Tracheal epithelial cell (primary cell): Measurements from ENCODE around the gene ALX1. TPM values are rescaled to one million over a fixed set of nuclear protein-coding genes. Genes with fewer than 3 reads are reported as not detected.

ENCODE experiments used
- total RNA-seq: library from RNA; depleted of rRNA; stranded (reverse); fragments of >200 nt; gene quantifications from 2 replicates; pipeline ENCODE4 v1.2.1, GENCODE V29; 2014

Gene ALX1
- 0.43 and 0.96 TPM in 2 replicates for total RNA-seq

GRCh38 chr12:85280165-85280983 is at the start of gene ALX1:
ALX1 (plus strand) TSS chr12:85280220; CDS start chr12:85280262, 42 bp downstream.

Other genes starting within 250 kb of the ALX1 start
- gene TSPAN19, start 243.9 kb upstream of the ALX1 start, total RNA-seq: not detected in 2 replicates
- gene LRRIQ1, start 243.9 kb upstream of the ALX1 start, total RNA-seq: under 0.01 and 0.24 TPM in 2 replicates